A549 (cell line): ENCODE data around the gene LIN37. TPM values are rescaled to one million over a fixed set of nuclear protein-coding genes. Genes with fewer than 3 reads are reported as not detected.

Experiments used
- ATAC-seq, 2 experiments: fragments of 200-7000 bp in 1 of 2; fragments of >200 bp in 1 of 2; cut with Nextera tagmentation in 1 of 2; cut with Tn5 transposase in 1 of 2; 3 replicates each; pipeline versions ENCODE4 v1.8.0 to v1.9.1; 2018 to 2020; ENCODE audit warnings: mild to moderate bottlenecking in 1 of 2, moderate library complexity in 1 of 2
- CTCF ChIA-PET: fragments of 300-600 bp; sonication (Branson Sonifier 250); formaldehyde crosslinking; extraction: SDS; loops from one replicate; lab custom pipeline; 2021; ENCODE audit warnings: antibody characterized with exemption, inconsistent platforms; lab: Yijun Ruan, JAX
- POLR2A ChIA-PET: fragments of 350-600 bp; formaldehyde crosslinking; extraction: SDS; loops from one replicate; lab custom pipeline; 2021; ENCODE audit warnings: antibody characterized with exemption, inconsistent platforms; lab: Yijun Ruan, JAX
- DNase-seq, 2 experiments: peaks; one replicate each; pipeline versions ENCODE4 v3.0.0 to v3.0.0-alpha.2; 2011 to 2016; ENCODE audit warnings: low read depth in 1 of 2, low spot score in 1 of 2
- FAIRE-seq: peaks from 2 replicates; lab custom pipeline; 2011; peaks lifted over from hg19 to GRCh38; lab: Jason Lieb, UNC
- H3K27ac ChIP-seq, 2 experiments: fragments of >200 bp; sonication (Bioruptor Twin); formaldehyde crosslinking; 3 replicates each; pipeline ENCODE4 v1.5.1; 2016 to 2017
- H3K4me1 ChIP-seq: fragments of >200 bp; sonication (Bioruptor Twin); formaldehyde crosslinking; 3 replicates; pipeline ENCODE4 v1.6.1; 2016
- H3K4me2 ChIP-seq: fragments of >200 bp; sonication (Bioruptor Twin); formaldehyde crosslinking; 3 replicates; pipeline ENCODE4 v1.6.1; 2016
- H3K4me3 ChIP-seq: fragments of >200 bp; sonication (Bioruptor Twin); formaldehyde crosslinking; 3 replicates; pipeline ENCODE4 v1.5.1; 2016
- H3K9me3 ChIP-seq: fragments of >200 bp; sonication (Bioruptor Twin); formaldehyde crosslinking; 3 replicates; pipeline ENCODE4 v1.6.1; 2016
- BHLHE40 ChIP-seq: IDR thresholded peaks from 2 replicates; pipeline ENCODE4 v1.6.1; 2012; ENCODE audit warnings: low read depth, low read length, inconsistent platforms
- CBX2 ChIP-seq: fragments of 200-600 bp; sonication (generic); IDR thresholded peaks from 2 replicates; pipeline ENCODE4 v1.6.1; 2016; ENCODE audit warnings: low read depth, mild to moderate bottlenecking, borderline replicate concordance
- CEBPB ChIP-seq, 2 experiments: fragments of >200 bp in 1 of 2; sonication (Bioruptor Twin) in 1 of 2; formaldehyde crosslinking in 1 of 2; IDR thresholded peaks; 2 replicates each; pipeline ENCODE4 v1.6.1; 2012 to 2016
- CHD2 ChIP-seq: fragments of 150-350 bp; IDR thresholded peaks from 2 replicates; pipeline ENCODE4 v1.6.1; 2014; ENCODE audit warnings: low read length; ENCODE audit not compliant: partially characterized antibody
- EHF ChIP-seq: fragments of 250-450 bp; sonication (Bioruptor Pico); IDR thresholded peaks from 2 replicates; pipeline ENCODE4 v1.5.0; 2020; ENCODE audit warnings: mild to moderate bottlenecking
- ESRRA ChIP-seq: fragments of 150-350 bp; IDR thresholded peaks from 2 replicates; pipeline ENCODE4 v1.6.1; 2014; ENCODE audit warnings: mild to moderate bottlenecking, low read length, borderline replicate concordance
- FOSB ChIP-seq: fragments of 250-450 bp; sonication (Bioruptor Pico); IDR thresholded peaks from 2 replicates; pipeline ENCODE4 v1.5.0; 2020; ENCODE audit warnings: mild to moderate bottlenecking, moderate library complexity
- GATA3 ChIP-seq: IDR thresholded peaks from 2 replicates; pipeline ENCODE4 v1.6.1; 2012; ENCODE audit warnings: borderline replicate concordance
- HDAC2 ChIP-seq: fragments of 200-600 bp; sonication (generic); IDR thresholded peaks from 2 replicates; pipeline ENCODE4 v1.6.1; 2016
- HOXB13 ChIP-seq: fragments of 250-450 bp; sonication (Bioruptor Pico); IDR thresholded peaks from 2 replicates; pipeline ENCODE4 v1.5.0; 2020; ENCODE audit warnings: low read depth, mild to moderate bottlenecking, moderate library complexity
- HOXB5 ChIP-seq: fragments of 250-450 bp; sonication (Bioruptor Pico); IDR thresholded peaks from 2 replicates; pipeline ENCODE4 v1.5.0; 2020; ENCODE audit warnings: mild to moderate bottlenecking, moderate library complexity
- JUN ChIP-seq, 2 experiments: fragments of >200 bp; sonication (Bioruptor Twin); formaldehyde crosslinking; IDR thresholded peaks; 2 replicates in 1 of 2; 3 replicates in 1 of 2; pipeline ENCODE4 v1.6.1; 2016 to 2017
- KDM5A ChIP-seq: fragments of 200-600 bp; sonication (generic); IDR thresholded peaks from 2 replicates; pipeline ENCODE4 v1.6.1; 2016; ENCODE audit warnings: antibody characterized with exemption, mild to moderate bottlenecking
- MYC ChIP-seq: IDR thresholded peaks from 2 replicates; pipeline ENCODE4 v1.6.1; 2012; ENCODE audit warnings: mild to moderate bottlenecking, inconsistent platforms, low read length, improper control_type of control experiment, borderline replicate concordance
- NFE2L2 ChIP-seq: fragments of 150-350 bp; conservative IDR thresholded peaks from 2 replicates; pipeline ENCODE4 v1.6.1; 2014; ENCODE audit warnings: low read length
- PHF8 ChIP-seq: fragments of 200-600 bp; sonication (generic); IDR thresholded peaks from 2 replicates; pipeline ENCODE4 v1.6.1; 2016; ENCODE audit warnings: low read depth, mild to moderate bottlenecking, antibody characterized with exemption, moderate library complexity, borderline replicate concordance
- RNF2 ChIP-seq: fragments of 200-600 bp; sonication (generic); IDR thresholded peaks from 2 replicates; pipeline ENCODE4 v1.6.1; 2016; ENCODE audit warnings: low read depth, mild to moderate bottlenecking, antibody characterized with exemption, moderate library complexity, borderline replicate concordance
- SREBF2 ChIP-seq: fragments of 450-650 bp; IDR thresholded peaks from 2 replicates; pipeline ENCODE4 v1.6.1; 2014; ENCODE audit warnings: mild to moderate bottlenecking, moderate library complexity
- TFCP2L1 ChIP-seq: fragments of 250-450 bp; sonication (Bioruptor Pico); IDR thresholded peaks from 2 replicates; pipeline ENCODE4 v1.5.0; 2021; ENCODE audit warnings: mild to moderate bottlenecking
- ZFP36 ChIP-seq: fragments of 450-650 bp; IDR thresholded peaks from 2 replicates; pipeline ENCODE4 v1.6.1; 2014; ENCODE audit warnings: borderline replicate concordance; ENCODE audit not compliant: partially characterized antibody
- ZNF302 ChIP-seq: fragments of 250-450 bp; sonication (Bioruptor Pico); IDR thresholded peaks from 2 replicates; pipeline ENCODE4 v1.9.0; 2021; ENCODE audit warnings: inconsistent platforms, mild to moderate bottlenecking, moderate library complexity
- WGBS: methylation state at CpG from one replicate; pipeline ENCODE4 v1.1.6; 2017; ENCODE audit errors: missing lambda C conversion rate; 5-methylcytosine and 5-hydroxymethylcytosine counted together
- polyA plus RNA-seq, 4 experiments: library from polyadenylated mRNA; depleted of rRNA in 3 of 4; stranded (reverse); fragments of >200 nt; fragmentation: RNase III in 1 of 4; extraction: RNeasy Plus Mini Kit Qiagen cat#74134 plus additional on column Dnase treatment in 1 of 4; gene quantifications; 2 replicates in 3 of 4; 3 replicates in 1 of 4; pipeline ENCODE4 v1.2.3, GENCODE V29; 2011 to 2017
- TF ChIP-seq, protein P1 (sequence below): fragments of 250-450 bp; sonication (Bioruptor Pico); IDR thresholded peaks from 2 replicates; pipeline ENCODE4 v1.5.0; 2020; ENCODE audit warnings: low read depth, mild to moderate bottlenecking, moderate library complexity
- TF ChIP-seq, protein P2 (sequence below): fragments of >200 bp; sonication (Bioruptor Twin); formaldehyde crosslinking; IDR thresholded peaks from 2 replicates; pipeline ENCODE4 v1.6.1; 2016

Gene LIN37
- polyA plus RNA-seq, 2 of the 4 experiments (the other 2 are of a cell fraction) = 8.1 to 23.1 TPM

GRCh38 chr19:35777086-35777841 is 28.9 kb downstream of the LIN37 start:
- Histone ChIP-seq H3K27ac (no peak overlapping the region), H3K9me3 (no peaks in the 10 kb centered on the region), H3K4me1 (peaks cover 31% of the 10 kb centered on the region), H3K4me2 (no peak overlapping the region), H3K4me3 (no peak overlapping the region)
- DNase-seq = no peak
- CTCF ChIA-PET = interaction anchor here (0.8 to 3.3 kb wide), 10 partner anchors 11 to 155 kb away, joined by 4 to 23 read pairs (median 5); partner anchors contain the start of gene HSPB6
- no peak for ATAC-seq
- FAIRE-seq = no peak
- WGBS = 77% methylated on average over 19 of the region's 19 CpGs
- POLR2A ChIA-PET = no interaction called here
- TF ChIP-seq EHF (no peak), ZFP36 (no peak)

- CTCF ChIA-PET = interaction anchor here (0.8 to 3.3 kb wide), 6 partner anchors 10 to 155 kb away, joined by 3 to 23 read pairs (median 4); no protein-coding TSS in a partner anchor
- POLR2A ChIA-PET = no interaction called here
- FAIRE-seq = no peak
These were observed 29.6 kb downstream of the LIN37 start for GRCh38 chr19:35777961-35778360.

GRCh38 chr19:35779033-35779432 is 30.7 kb downstream of the LIN37 start:
- Histone ChIP-seq H3K4me3 (no peak overlapping the region), H3K9me3 (no peaks in the 10 kb centered on the region)
- POLR2A ChIA-PET = no interaction called here
- no peak for ATAC-seq
- CTCF ChIA-PET = interaction anchor here (1.3 to 3.3 kb wide), 3 partner anchors 9 to 152 kb away, joined by 3 to 23 read pairs (median 3); no protein-coding TSS in a partner anchor
- no peak for FAIRE-seq
- DNase-seq = no peak
- TF ChIP-seq NFE2L2 = no peak
- TF ChIP-seq HOXB13 (CRISPR knock-in tag) = no peak
- TF ChIP-seq JUN (IDR thresholded peaks at IDR 0.05) = no peak
- no peak for TF ChIP-seq MYC
- TF ChIP-seq, protein P1, sequence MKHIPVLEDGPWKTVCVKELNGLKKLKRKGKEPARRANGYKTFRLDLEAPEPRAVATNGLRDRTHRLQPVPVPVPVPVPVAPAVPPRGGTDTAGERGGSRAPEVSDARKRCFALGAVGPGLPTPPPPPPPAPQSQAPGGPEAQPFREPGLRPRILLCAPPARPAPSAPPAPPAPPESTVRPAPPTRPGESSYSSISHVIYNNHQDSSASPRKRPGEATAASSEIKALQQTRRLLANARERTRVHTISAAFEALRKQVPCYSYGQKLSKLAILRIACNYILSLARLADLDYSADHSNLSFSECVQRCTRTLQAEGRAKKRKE = no peak
- TF ChIP-seq HDAC2 = no peak
- no peak for TF ChIP-seq KDM5A
- TF ChIP-seq CBX2 = no peak
- TF ChIP-seq EHF = no peak
- no peak for TF ChIP-seq RNF2
- no peak for TF ChIP-seq ESRRA
- TF ChIP-seq CEBPB (IDR thresholded peaks at IDR 0.05) = no peak
- TF ChIP-seq, all 56 proteins: peak for 0
- Histone ChIP-seq H3K4me2 (no peak overlapping the region), H3K27ac (no peak overlapping the region), H3K4me1 (peaks cover 18% of the 10 kb centered on the region)
- WGBS = 69% methylated on average over 8 of the region's 8 CpGs

More at GRCh38 chr19:35777961-35778360, 29.6 kb downstream of the LIN37 start:
- WGBS = 92% methylated on average over 7 of the region's 7 CpGs
- no peak overlapping the region for H3K27ac ChIP-seq
- no peak for TF ChIP-seq BHLHE40
- DNase-seq (no peak), ATAC-seq (no peak)
- no peaks in the 10 kb centered on the region for H3K9me3 ChIP-seq
- peaks cover 28% of the 10 kb centered on the region for H3K4me1 ChIP-seq
- no peak overlapping the region for H3K4me2 ChIP-seq
- no peak overlapping the region for H3K4me3 ChIP-seq

GRCh38 chr19:35780058-35780457 is 31.7 kb downstream of the LIN37 start:
- Histone ChIP-seq H3K4me2 (no peak overlapping the region), H3K27ac (no peak overlapping the region), H3K4me3 (no peak overlapping the region), H3K9me3 (no peaks in the 10 kb centered on the region), H3K4me1 (peaks cover 9% of the 10 kb centered on the region)
- ChIA-PET POLR2A (interaction anchor here (0.9 kb wide), 1 partner anchor 32 kb away, joined by 4 read pairs; the partner anchor contains the start of gene LIN37), CTCF (interaction anchor here (0.6 to 1.7 kb wide), 5 partner anchors 9 to 151 kb away, joined by 3 to 4 read pairs (median 3); no protein-coding TSS in a partner anchor)
- 90% methylated on average over 16 of the region's 16 CpGs for WGBS
- DNase-seq (no peak), ATAC-seq (no peak), FAIRE-seq (no peak)
- TF ChIP-seq PHF8 (no peak), ZNF302 (CRISPR knock-in tag) (no peak), CHD2 (no peak), SREBF2 (no peak), FOSB (CRISPR knock-in tag) (no peak), HOXB5 (no peak), RNF2 (no peak), GATA3 (no peak), TFCP2L1 (no peak)
- TF ChIP-seq, protein P2, sequence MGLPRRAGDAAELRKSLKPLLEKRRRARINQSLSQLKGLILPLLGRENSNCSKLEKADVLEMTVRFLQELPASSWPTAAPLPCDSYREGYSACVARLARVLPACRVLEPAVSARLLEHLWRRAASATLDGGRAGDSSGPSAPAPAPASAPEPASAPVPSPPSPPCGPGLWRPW = no peak
